Neutrophil (primary cell): ENCODE results near the gene MIGA2.

ENCODE experiments used
- H3K27ac ChIP-seq: fragments of 200-600 bp; sonication (generic); 2 replicates; pipeline ENCODE4 v1.5.1; 2016; ENCODE audit warnings: mild to moderate bottlenecking, moderate library complexity
- H3K27me3 ChIP-seq: fragments of 200-600 bp; sonication (generic); 2 replicates; pipeline ENCODE4 v1.6.0; 2016; ENCODE audit warnings: mild to moderate bottlenecking
- H3K36me3 ChIP-seq: fragments of 200-600 bp; sonication (generic); 2 replicates; pipeline ENCODE4 v1.5.1; 2017
- H3K4me1 ChIP-seq, 2 experiments: fragments of 200-600 bp in 1 of 2; sonication (generic) in 1 of 2; 1 replicate in 1 of 2; 2 replicates in 1 of 2; pipeline versions ENCODE4 v1.5.1 to v1.6.1; 2013 to 2016; ENCODE audit warnings: low read depth in 1 of 2, low read length in 1 of 2, mild to moderate bottlenecking in 1 of 2, moderate library complexity in 1 of 2; ENCODE audit not compliant: control insufficient read depth in 1 of 2, insufficient read depth in 1 of 2
- H3K4me3 ChIP-seq, 2 experiments: fragments of 200-600 bp in 1 of 2; sonication (generic) in 1 of 2; 1 replicate in 1 of 2; 2 replicates in 1 of 2; pipeline ENCODE4 v1.5.1; 2013 to 2016; ENCODE audit warnings: low read depth in 1 of 2, low read length in 1 of 2, mild to moderate bottlenecking in 1 of 2, moderate library complexity in 1 of 2
- H3K9me3 ChIP-seq: fragments of 200-600 bp; sonication (generic); 2 replicates; pipeline ENCODE4 v1.5.1; 2016
- CTCF ChIP-seq: fragments of 200-600 bp; sonication (generic); IDR thresholded peaks from 2 replicates; pipeline ENCODE4 v1.5.1; 2016; ENCODE audit warnings: antibody characterized with exemption

Gene MIGA2

GRCh38 chr9:129005336-129005997 lies 31.0 kb upstream of the MIGA2 start:
- H3K4me3 ChIP-seq: no peak overlapping the region
- no peak for TF ChIP-seq CTCF
- H3K27ac ChIP-seq: no peak overlapping the region
- H3K36me3 ChIP-seq: peaks cover 75% of the 10 kb centered on the region
- H3K27me3 ChIP-seq: no peaks in the 10 kb centered on the region
- H3K9me3 ChIP-seq: no peaks in the 10 kb centered on the region
- H3K4me1 ChIP-seq: peaks cover 14 to 17% of the 10 kb centered on the region in 2 experiments

- H3K4me1 ChIP-seq: peaks cover 9 to 12% of the 10 kb centered on the region in 2 experiments
- no peak overlapping the region for H3K4me3 ChIP-seq
- TF ChIP-seq CTCF: no peak
- H3K9me3 ChIP-seq: no peaks in the 10 kb centered on the region
- no peaks in the 10 kb centered on the region for H3K27me3 ChIP-seq
- no peak overlapping the region for H3K27ac ChIP-seq
- H3K36me3 ChIP-seq: peaks cover 81% of the 10 kb centered on the region
Observed at GRCh38 chr9:129006328-129007034, 29.9 kb upstream of the MIGA2 start.

GRCh38 chr9:129007035-129007765 lies 29.2 kb upstream of the MIGA2 start:
- no peak for TF ChIP-seq CTCF
- Histone ChIP-seq H3K4me3 (no peak overlapping the region), H3K27ac (no peak overlapping the region), H3K27me3 (no peaks in the 10 kb centered on the region), H3K4me1 (peaks cover 2 to 4% of the 10 kb centered on the region in 2 experiments), H3K9me3 (no peaks in the 10 kb centered on the region), H3K36me3 (peaks cover 86% of the 10 kb centered on the region)

GRCh38 chr9:129007766-129008468 lies 28.5 kb upstream of the MIGA2 start:
- TF ChIP-seq CTCF: no peak
- no peak overlapping the region for H3K4me3 ChIP-seq
- peaks cover 88% of the 10 kb centered on the region for H3K36me3 ChIP-seq
- no peaks in the 10 kb centered on the region for H3K9me3 ChIP-seq
- no peaks in the 10 kb centered on the region for H3K27me3 ChIP-seq
- H3K27ac ChIP-seq: no peak overlapping the region
- H3K4me1 ChIP-seq: no peaks in the 10 kb centered on the region

- H3K9me3 ChIP-seq: no peaks in the 10 kb centered on the region
- H3K36me3 ChIP-seq: peaks cover 88% of the 10 kb centered on the region
- H3K27ac ChIP-seq: no peak overlapping the region
- H3K4me3 ChIP-seq: no peak overlapping the region
- H3K4me1 ChIP-seq: no peaks in the 10 kb centered on the region
- TF ChIP-seq CTCF: no peak
- no peaks in the 10 kb centered on the region for H3K27me3 ChIP-seq
Observed at GRCh38 chr9:129008469-129008965, 27.9 kb upstream of the MIGA2 start.
